T47D (cell line): ENCODE data around the gene PCSK7.
"Not testable (repeated sequence)": the region's sequence is repeated elsewhere in the genome, so short reads cannot be mapped to it uniquely, and the experiment has no call there.

Experiments
- DNase-seq, 2 experiments: peaks; one replicate each; pipeline versions ENCODE4 v3.0.0 to v3.0.0-alpha.2; 2011 to 2012; ENCODE audit warnings: low read depth in 1 of 2, low spot score in 1 of 2
- JUND ChIP-seq: IDR thresholded peaks from 2 replicates; pipeline ENCODE4 v1.6.1; 2012; ENCODE audit warnings: low read depth
- in situ Hi-C: cut with HindIII; loops from 2 replicates; pipeline ENCODE4 v1.10.0; 2016; ENCODE audit warnings: low sequenced_read_pairs, low pct_unique_long_range_greater_than_20kb

The PCSK7 gene

GRCh38 chr11:117187799-117188481 is 43.9 kb downstream of the PCSK7 start:
- no peak for TF ChIP-seq JUND
- in situ Hi-C loops, result no loop called here
- DNase-seq, result no peak

- in situ Hi-C loops, result no loop called here
- DNase-seq, result no peak
- TF ChIP-seq JUND, result no peak
Observed at GRCh38 chr11:117187428-117187798, 44.5 kb downstream of the PCSK7 start.

- in situ Hi-C loops, result no loop called here
- DNase-seq, result no peak
- TF ChIP-seq JUND, result no peak
Observed at GRCh38 chr11:117187007-117187406, 44.9 kb downstream of the PCSK7 start.

GRCh38 chr11:117186431-117186761 is 45.5 kb downstream of the PCSK7 start:
- in situ Hi-C loops, result no loop called here

GRCh38 chr11:117185736-117186430 is 46.0 kb downstream of the PCSK7 start:
- DNase-seq, result no peak
- in situ Hi-C loops, result no loop called here
- no peak for TF ChIP-seq JUND

More at GRCh38 chr11:117186431-117186761, 45.5 kb downstream of the PCSK7 start:
- TF ChIP-seq JUND, result no peak
- no peak for DNase-seq

GRCh38 chr11:117183724-117184349 is 48.0 kb downstream of the PCSK7 start:
- TF ChIP-seq JUND, result no peak
- peak; percentile 68 to 95 for DNase-seq
- in situ Hi-C loops, result no loop called here

- in situ Hi-C loops, DNase-seq: not testable (repeated sequence)
Observed at GRCh38 chr11:117183178-117183577, 48.7 kb downstream of the PCSK7 start.

GRCh38 chr11:117182551-117182935 is 49.3 kb downstream of the PCSK7 start:
- no peak for DNase-seq
- TF ChIP-seq JUND, result no peak
- in situ Hi-C loops, result no loop called here

GRCh38 chr11:117181586-117182550 is 50.0 kb downstream of the PCSK7 start:
- no peak for DNase-seq
- in situ Hi-C loops, result no loop called here
- TF ChIP-seq JUND, result no peak

GRCh38 chr11:117180661-117181585 is 51.0 kb downstream of the PCSK7 start:
- peak; percentile 65 to 92 for DNase-seq
- in situ Hi-C loops, result no loop called here
- no peak for TF ChIP-seq JUND

GRCh38 chr11:117180020-117180419 is 51.9 kb downstream of the PCSK7 start:
- in situ Hi-C loops, result no loop called here
- TF ChIP-seq JUND, result no peak
- no peak for DNase-seq
